HT-29 (cell line): ENCODE data around the gene PRRX2. TPM values are rescaled to one million over a fixed set of nuclear protein-coding genes. Genes with fewer than 3 reads are reported as not detected.

Experiments
- DNase-seq: peaks from one replicate; pipeline ENCODE4 v3.0.0-alpha.2; 2015; ENCODE audit warnings: low spot score
- total RNA-seq: library from RNA; depleted of rRNA; stranded (reverse); fragments of >200 nt; shearing (Covaris generic); gene quantifications from 2 replicates; pipeline ENCODE4 v1.2.3, GENCODE V29; 2014; rRNA removed

The PRRX2 gene
- not detected in 2 replicates for total RNA-seq

GRCh38 chr9:129665389-129665775, at the start of gene PRRX2:
PRRX2 (plus strand) TSS chr9:129665647; CDS start chr9:129665868, 221 bp downstream.
- DNase-seq = no peak

DNA sequence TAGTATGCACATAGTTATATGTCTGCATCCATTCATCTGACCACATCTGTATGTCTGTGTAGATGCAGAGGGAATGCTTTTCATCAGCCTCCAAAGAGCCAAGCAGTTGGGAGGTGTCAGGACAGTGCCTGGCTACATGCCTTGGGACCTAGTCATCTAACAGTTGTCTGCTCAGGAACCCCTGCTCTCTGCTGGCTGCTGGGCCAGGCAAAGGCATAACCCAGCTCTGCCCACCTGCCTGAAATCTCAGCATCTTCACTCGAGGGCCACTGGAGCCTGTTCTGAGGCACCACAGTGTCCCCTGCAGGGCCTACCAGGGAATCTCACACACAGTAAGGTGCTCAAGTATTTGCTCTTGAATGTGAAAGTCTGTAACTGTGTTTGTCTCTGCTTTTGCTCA, 48.3 kb upstream of the PRRX2 start:
- peak; percentile 53 for DNase-seq

GRCh38 chr9:129619787-129620668, 45.4 kb upstream of the PRRX2 start:
- DNase-seq = no peak

DNA sequence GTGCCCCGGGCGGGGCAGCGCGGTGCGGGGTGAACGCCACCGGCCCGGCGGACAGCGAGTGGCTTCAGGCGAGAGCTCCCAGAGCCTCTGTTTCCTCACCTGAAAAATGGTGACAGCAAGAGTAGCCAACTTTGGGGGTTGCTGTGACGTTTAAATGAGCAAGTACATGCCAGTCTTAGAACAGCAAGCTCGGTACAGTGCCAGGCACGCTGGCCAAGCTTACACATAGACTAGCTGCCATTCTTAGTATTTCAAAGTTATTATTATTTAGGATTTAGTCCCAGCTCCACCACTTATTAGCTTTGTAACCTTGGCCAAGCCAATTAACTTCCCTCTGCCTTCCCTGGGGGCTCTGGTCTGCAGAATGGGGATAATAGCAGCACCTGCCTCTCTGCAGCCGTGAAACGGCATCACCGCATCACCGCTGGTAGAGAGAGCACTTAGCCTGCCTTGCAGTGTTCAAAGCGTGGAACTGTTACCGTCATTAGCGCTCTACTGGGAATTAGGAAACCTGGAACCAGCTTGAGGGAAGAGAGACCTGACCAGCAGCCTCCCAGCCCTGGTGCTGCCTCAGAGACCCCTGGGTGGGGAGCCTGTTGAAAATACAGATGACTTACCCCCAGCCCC, 44.7 kb upstream of the PRRX2 start, which contains the start of gene C9orf50:
C9orf50 (minus strand) TSS at position 433 of the 627 bp plus-strand sequence. CDS start 527 bp downstream, outside the sequence.
- DNase-seq = no peak

GRCh38 chr9:129623331-129623730, 42.1 kb upstream of the PRRX2 start:
- DNase-seq = no peak

GRCh38 chr9:129624168-129624759, 41.2 kb upstream of the PRRX2 start:
- peak; percentile 72 for DNase-seq

GRCh38 chr9:129624947-129625346, 40.5 kb upstream of the PRRX2 start:
- DNase-seq = no peak

- peak; percentile 84 for DNase-seq
Observed at GRCh38 chr9:129626079-129626624, 39.3 kb upstream of the PRRX2 start, which contains the start of gene NTMT1. NTMT1 (plus strand) TSS chr9:129626163; CDS start chr9:129632704, 6,541 bp downstream.

DNA sequence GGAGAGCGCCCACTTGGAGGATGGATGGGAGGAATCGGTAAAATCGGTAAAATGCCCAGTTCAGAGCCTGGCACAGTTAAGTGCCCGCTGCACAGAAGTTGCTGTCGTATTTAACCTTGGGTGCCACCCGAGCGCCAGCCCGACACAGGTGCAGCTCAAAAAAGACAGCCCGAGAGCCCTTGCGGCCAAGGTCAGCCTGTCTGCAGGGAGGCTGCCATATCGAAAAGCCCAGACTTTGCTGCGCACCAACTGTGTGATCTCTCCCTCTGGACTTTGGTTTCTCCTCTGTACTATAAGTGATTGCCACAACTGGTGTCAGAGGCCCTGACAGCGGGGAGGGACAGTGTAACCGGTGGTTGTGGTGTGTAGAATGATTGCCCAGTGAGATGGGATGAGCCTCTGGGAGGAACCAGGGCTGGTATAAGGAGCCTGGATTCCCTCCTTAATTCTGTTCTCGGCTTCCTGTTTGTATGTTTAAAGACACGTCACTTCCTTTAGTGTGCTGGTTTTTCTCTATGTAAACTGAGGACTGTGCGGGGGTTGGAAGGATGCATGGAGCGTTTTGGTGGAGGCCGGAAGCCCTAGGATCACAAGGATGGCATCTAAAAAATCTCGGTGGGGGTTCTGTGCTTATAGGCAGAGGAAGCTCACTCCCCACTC, 38.7 kb upstream of the PRRX2 start:
- no peak for DNase-seq

DNA sequence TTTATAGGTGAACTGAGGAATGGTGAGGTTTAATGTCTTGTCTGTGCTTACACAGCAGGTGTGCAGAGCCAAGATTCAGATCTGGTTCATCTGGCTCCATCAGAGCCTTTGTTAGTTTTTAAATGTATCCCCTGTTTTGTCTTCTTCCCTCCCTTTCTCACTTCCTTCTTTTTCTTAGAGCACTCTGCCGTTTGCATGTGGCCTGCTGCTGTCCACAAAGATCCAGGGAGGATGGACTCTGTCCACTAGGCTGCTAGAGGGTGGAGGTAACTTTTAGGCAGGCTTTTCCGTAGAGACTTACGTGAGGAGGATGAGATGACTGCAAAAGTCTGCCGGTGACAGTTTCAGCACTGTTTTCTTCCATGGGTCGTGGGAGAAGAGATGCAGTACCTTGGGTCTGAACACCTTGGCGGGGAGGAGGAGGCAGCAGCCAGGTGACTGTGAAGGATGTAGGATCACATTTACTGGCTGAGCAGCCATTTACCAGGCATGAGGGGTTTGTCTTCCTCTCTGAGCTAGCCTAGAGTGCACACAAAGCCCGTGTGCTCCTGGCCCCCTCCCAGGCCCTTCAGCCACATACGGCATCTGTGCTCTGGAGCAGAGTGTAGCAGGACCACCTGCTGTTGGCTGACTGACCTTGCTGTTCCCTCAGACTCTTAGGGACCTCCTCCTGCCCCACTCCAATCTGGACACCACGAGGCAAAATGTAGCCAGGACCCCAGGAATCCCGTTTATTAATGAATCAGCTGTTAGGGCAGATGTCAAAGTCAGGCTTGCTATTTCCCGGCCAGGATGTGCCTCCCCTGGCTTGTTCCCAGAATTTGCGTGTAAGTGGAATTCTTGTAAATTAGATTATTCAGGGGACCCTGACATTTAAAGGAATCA, 37.6 kb upstream of the PRRX2 start:
- no peak for DNase-seq

- no peak for DNase-seq
Observed at GRCh38 chr9:129628709-129629108, 36.7 kb upstream of the PRRX2 start.

GRCh38 chr9:129629251-129629820, 36.1 kb upstream of the PRRX2 start:
- DNase-seq = no peak

DNA sequence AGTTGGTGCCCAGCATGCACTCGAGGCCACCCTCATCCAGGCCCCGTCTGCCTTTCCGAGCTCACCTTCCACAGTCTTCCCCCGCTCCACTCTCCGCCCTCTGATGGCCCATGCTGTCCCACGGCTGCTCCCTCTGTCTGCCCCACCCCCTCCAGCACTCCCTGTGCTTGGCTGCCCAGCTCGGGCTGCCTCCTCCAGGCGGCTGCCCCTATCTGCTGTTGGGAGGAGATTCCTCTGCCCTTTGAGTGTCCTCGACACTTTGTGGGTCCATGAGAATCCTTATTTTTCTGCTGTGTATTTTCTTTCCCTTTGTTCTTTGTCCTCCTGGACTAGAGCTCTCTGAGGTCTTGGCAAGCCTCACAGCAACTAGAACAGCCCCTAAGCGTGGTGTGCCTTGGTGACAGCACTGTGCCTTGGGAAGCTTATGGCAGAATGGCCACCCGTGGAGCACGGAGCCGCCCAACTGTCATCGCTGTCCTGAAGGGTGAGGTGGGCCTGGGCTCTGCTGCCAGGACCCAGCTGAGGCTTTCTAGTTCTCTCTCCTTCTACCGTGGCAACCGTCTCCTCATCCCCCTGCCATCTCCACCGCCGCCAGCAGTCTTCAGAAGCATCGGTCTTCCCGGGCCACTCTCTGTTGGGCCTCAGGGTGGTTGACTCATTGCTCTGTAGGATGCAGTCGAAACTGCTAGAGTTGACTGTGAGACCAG, 34.3 kb upstream of the PRRX2 start:
- DNase-seq = no peak

GRCh38 chr9:129631674-129632129, 33.7 kb upstream of the PRRX2 start:
- no peak for DNase-seq

GRCh38 chr9:129632460-129632859, 33.0 kb upstream of the PRRX2 start:
- no peak for DNase-seq

DNA sequence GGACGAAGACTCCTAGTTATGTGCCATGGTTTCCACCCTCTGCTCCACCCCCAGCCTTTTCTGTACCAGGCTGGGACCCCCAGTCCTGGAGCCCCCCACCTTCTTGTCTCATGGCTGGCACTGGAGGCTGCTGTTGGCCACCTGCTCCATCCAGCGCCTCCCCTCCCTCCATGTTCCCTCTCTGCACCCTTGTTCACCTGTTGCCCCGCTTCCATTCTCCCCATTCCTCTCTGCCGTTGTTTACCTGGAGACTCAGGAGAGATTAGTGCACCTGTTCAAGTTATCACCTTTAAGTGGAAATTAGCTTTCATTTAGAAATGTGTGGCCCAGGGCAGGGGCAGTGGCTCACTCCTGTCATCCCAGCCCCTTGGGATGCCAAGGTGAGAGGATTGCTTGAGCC, 32.2 kb upstream of the PRRX2 start:
- no peak for DNase-seq

DNA sequence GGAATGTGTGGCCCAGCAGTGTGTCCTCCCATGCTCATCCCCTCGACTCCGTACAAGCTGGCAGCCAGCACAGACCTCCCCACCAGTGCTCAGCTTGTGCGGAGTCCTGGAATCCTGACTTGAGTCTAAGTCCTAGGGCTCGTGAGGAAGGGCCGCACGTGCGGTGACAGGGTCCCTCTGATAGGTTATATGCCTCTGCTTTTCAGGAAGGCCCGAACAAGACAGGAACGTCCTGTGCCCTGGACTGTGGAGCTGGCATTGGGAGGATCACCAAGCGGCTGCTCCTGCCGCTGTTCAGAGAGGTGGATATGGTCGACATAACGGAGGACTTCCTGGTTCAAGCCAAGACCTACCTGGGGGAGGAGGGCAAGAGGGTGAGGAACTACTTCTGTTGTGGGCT, 31.6 kb upstream of the PRRX2 start:
- no peak for DNase-seq

DNA sequence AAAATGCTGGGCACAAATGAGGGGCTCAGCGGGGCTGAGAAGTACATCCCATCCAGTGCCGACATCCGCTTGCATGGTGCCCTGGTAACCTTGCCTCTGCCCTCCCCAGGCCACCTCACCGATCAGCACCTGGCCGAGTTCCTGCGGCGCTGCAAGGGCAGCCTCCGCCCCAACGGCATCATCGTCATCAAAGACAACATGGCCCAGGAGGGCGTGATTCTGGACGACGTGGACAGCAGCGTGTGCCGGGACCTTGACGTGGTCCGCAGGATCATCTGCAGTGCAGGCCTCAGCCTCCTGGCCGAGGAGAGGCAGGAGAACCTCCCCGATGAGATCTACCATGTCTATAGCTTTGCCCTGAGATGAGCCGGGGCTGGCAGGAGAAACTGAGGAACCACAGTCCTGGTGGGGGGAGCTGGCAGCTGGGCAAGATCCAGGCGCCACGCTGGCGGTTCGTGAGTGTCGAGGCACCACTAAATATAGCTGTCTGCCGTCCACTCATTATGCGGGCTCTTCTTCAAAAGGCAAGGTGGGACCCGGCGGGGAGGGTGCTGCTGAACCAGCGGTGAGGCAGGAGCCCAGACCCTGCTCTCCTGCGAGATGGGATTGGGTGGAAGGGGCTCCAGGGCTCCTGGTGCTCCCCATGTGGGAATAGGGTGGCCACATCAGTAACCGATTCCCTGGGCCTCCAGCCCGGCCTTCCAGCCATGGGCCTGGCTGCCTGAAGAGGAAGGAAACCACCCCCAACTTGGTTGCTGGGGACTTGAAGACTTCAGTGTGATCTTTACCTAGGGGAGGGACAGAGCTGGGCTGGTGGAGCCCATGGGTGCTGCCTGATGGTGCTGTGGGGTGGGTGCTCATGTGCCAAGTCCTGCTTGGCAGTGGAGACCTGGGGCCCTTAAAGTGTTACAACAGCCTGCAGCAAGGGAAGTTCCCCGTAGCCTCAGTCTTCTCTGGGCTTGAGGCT, 30.1 kb upstream of the PRRX2 start:
- no peak for DNase-seq
